PC-9 (cell line): ENCODE results near the gene CCR3. TPM values are rescaled to one million over a fixed set of nuclear protein-coding genes. Genes with fewer than 3 reads are reported as not detected.

Source experiments
- BruUV-seq: library from RNA; stranded (reverse); fragments of 400-500 nt; replicated peaks from 2 replicates; lab custom pipeline; 2021; lab: Mats Ljungman, UMichigan
- CTCF ChIA-PET: fragments of 300-600 bp; sonication (Branson Sonifier 250); formaldehyde crosslinking; loops from one replicate; lab custom pipeline; 2022; ENCODE audit warnings: antibody characterized with exemption; lab: Charles Lee
- POLR2A ChIA-PET: fragments of 300-600 bp; sonication (Branson Sonifier 250); formaldehyde crosslinking; loops from one replicate; lab custom pipeline; 2022; ENCODE audit warnings: antibody characterized with exemption; ENCODE audit not compliant: unreplicated experiment; lab: Charles Lee
- DNase-seq, 2 experiments: peaks; one replicate each; pipeline versions ENCODE4 v3.0.0 to v3.0.0-alpha.2; 2015 to 2022; ENCODE audit warnings: mixed read lengths in 1 of 2
- H2AFZ ChIP-seq: fragments of 200-600 bp; sonication (generic); 2 replicates; pipeline ENCODE4 v1.8.1; 2017; ENCODE audit warnings: antibody characterized with exemption
- H3F3A ChIP-seq: fragments of 200-600 bp; sonication (generic); 2 replicates; pipeline ENCODE4 v1.8.1; 2017; ENCODE audit warnings: antibody characterized with exemption, mild to moderate bottlenecking, low read depth; ENCODE audit not compliant: insufficient read depth
- H3K27ac ChIP-seq: fragments of 200-600 bp; sonication (generic); 2 replicates; pipeline ENCODE4 v1.6.1; 2016; ENCODE audit warnings: mixed run types
- H3K27me3 ChIP-seq: fragments of 200-600 bp; sonication (generic); 2 replicates; pipeline ENCODE4 v1.6.1; 2016; ENCODE audit warnings: low read depth, mixed run types; ENCODE audit not compliant: insufficient read depth
- H3K36me3 ChIP-seq: fragments of 200-600 bp; sonication (generic); 2 replicates; pipeline ENCODE4 v1.6.1; 2016; ENCODE audit warnings: low read depth, mixed run types
- H3K4me1 ChIP-seq: fragments of 200-600 bp; sonication (generic); replicated peaks from 2 replicates; pipeline ENCODE4 v1.6.1; 2016; ENCODE audit warnings: mixed run types; ENCODE audit not compliant: insufficient read depth
- H3K4me2 ChIP-seq: fragments of 200-600 bp; sonication (generic); 2 replicates; pipeline ENCODE4 v1.6.1; 2017; ENCODE audit warnings: mixed run types
- H3K4me3 ChIP-seq: fragments of 200-600 bp; sonication (generic); 2 replicates; pipeline ENCODE4 v1.6.1; 2016; ENCODE audit warnings: mixed run types
- H3K79me2 ChIP-seq: fragments of 200-600 bp; sonication (generic); 2 replicates; pipeline ENCODE4 v1.6.1; 2017; ENCODE audit warnings: low read depth, mixed run types
- H3K9me2 ChIP-seq: fragments of 200-600 bp; sonication (generic); 2 replicates; pipeline ENCODE4 v1.8.1; 2017; ENCODE audit warnings: mild to moderate bottlenecking; ENCODE audit not compliant: insufficient read depth
- H3K9me3 ChIP-seq: fragments of 200-600 bp; sonication (generic); 2 replicates; pipeline ENCODE4 v1.8.1; 2016; ENCODE audit warnings: low read depth; ENCODE audit not compliant: insufficient read depth
- H4K20me1 ChIP-seq: fragments of 200-600 bp; sonication (generic); 2 replicates; pipeline ENCODE4 v1.8.1; 2017; ENCODE audit not compliant: insufficient read depth
- EZH2 ChIP-seq: fragments of 200-600 bp; sonication (generic); IDR thresholded peaks from 2 replicates; pipeline ENCODE4 v1.8.0; 2017; ENCODE audit warnings: antibody characterized with exemption, low read depth
- intact Hi-C: fragments of 100-400 bp; cut with micrococcal nuclease; formaldehyde crosslinking; loops from one replicate; pipeline ENCODE4 v1.10.0; 2022; ENCODE audit not compliant: unreplicated experiment
- total RNA-seq: library from RNA; stranded (reverse); gene quantifications from 2 replicates; pipeline ENCODE4 v1.2.3, GENCODE V29; 2021
- TF ChIP-seq, protein P1 (sequence below): fragments of 200-600 bp; sonication (generic); conservative IDR thresholded peaks from 2 replicates; pipeline ENCODE4 v1.6.1; 2017; ENCODE audit warnings: mixed run types, antibody characterized with exemption, mild to moderate bottlenecking, moderate library complexity

CCR3 gene
- total RNA-seq, 1 experiment from 2014 or later: 3.1 TPM

DNA sequence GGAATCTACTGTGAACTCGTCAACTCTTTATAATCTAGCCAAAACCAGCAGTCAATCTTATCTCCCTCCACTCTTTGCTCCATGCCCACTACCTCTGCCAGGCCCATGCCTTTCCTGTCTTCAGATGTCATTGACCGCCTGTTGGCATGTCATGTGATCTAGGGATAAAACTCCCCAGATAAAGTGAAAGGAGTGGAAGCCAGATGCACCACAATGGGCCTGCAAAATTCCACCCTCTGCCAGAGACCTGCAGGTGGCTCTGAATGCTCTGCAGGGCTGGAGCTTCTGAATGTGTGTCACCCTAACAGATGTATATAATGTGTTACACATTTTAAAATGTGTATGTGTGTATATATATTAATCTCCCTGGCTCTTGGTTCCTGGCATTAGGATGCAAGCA is 2.3 kb upstream of the CCR3 start:
- Histone ChIP-seq H4K20me1 (no peaks in the 10 kb centered on the region), H2AFZ (no peak overlapping the region), H3K4me1 (peaks cover 22% of the 10 kb centered on the region), H3K79me2 (no peaks in the 10 kb centered on the region), H3K27ac (peak overlapping the region; percentile 44; the same call in 1 of the 2 replicates), H3K27me3 (no peaks in the 10 kb centered on the region), H3K4me2 (0 out of 2 replicates have a peak overlapping the region, but pooled peaks have one; percentile 12), H3F3A (peaks cover 9% of the 10 kb centered on the region; the same call in 1 of the 2 replicates), H3K36me3 (no peaks in the 10 kb centered on the region), H3K9me3 (no peaks in the 10 kb centered on the region), H3K4me3 (no peak overlapping the region), H3K9me2 (no peaks in the 10 kb centered on the region)
- TF ChIP-seq, protein P1, sequence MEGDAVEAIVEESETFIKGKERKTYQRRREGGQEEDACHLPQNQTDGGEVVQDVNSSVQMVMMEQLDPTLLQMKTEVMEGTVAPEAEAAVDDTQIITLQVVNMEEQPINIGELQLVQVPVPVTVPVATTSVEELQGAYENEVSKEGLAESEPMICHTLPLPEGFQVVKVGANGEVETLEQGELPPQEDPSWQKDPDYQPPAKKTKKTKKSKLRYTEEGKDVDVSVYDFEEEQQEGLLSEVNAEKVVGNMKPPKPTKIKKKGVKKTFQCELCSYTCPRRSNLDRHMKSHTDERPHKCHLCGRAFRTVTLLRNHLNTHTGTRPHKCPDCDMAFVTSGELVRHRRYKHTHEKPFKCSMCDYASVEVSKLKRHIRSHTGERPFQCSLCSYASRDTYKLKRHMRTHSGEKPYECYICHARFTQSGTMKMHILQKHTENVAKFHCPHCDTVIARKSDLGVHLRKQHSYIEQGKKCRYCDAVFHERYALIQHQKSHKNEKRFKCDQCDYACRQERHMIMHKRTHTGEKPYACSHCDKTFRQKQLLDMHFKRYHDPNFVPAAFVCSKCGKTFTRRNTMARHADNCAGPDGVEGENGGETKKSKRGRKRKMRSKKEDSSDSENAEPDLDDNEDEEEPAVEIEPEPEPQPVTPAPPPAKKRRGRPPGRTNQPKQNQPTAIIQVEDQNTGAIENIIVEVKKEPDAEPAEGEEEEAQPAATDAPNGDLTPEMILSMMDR: no peak
- TF ChIP-seq EZH2: no peak
- no peak for DNase-seq
- POLR2A ChIA-PET: interaction anchor here (0.5 kb wide), 1 partner anchor 830 kb away, joined by 17 read pairs; no protein-coding TSS in a partner anchor
- CTCF ChIA-PET: no interaction called here
- BruUV-seq: no TSS peak
- intact Hi-C loops: no loop called here

DNA sequence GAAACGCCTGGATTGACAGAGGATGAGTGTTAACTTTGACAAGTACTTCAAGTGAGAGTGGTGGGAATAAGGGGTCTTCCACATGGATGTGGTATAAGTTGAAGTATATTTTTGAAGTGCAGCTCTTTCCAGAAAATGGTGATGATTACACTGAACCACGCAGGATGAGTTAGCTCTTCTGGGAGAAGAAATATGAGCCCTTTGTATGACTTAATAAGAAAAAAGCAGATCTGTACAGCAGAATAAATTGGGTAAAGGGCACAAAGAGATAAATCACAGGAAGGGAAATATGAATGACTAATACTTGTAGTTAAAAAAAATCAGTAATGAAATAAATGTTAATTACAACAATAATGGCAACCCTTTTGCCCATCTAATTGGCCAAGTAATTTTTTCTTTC is 1.3 kb downstream of the CCR3 start:
- CTCF ChIA-PET: no interaction called here
- intact Hi-C loops: no loop called here

DNA sequence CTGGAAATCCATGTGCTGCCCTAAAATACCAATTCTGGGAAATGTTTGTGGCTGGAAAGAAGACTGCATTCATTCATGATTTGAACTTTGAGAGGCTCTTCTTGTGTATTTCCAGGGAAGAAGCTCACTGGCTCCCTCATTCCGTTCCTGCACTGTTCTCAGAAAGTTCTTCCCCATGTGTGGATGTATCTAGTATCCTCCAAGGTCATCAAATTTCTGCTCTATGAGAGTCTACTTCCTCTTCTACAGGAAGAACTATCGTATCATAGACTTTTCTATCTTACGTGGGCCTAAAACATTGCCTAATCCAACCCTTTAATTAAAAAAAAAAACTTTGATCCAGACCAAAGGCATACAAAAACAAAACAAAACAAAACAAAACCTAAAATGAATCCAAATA is 2.9 kb downstream of the CCR3 start:
- ChIA-PET CTCF (no interaction called here), POLR2A (no interaction called here)
- H3K4me2 ChIP-seq: no peak overlapping the region
- peaks cover 11% of the 10 kb centered on the region; the same call in 1 of the 2 replicates for H3K4me1 ChIP-seq
- TF ChIP-seq EZH2: no peak
- TF ChIP-seq, protein P1: no peak
- H4K20me1 ChIP-seq: no peaks in the 10 kb centered on the region
- H3K79me2 ChIP-seq: no peaks in the 10 kb centered on the region
- H2AFZ ChIP-seq: no peak overlapping the region
- H3K4me3 ChIP-seq: no peak overlapping the region
- DNase-seq: no peak
- peaks cover 3% of the 10 kb centered on the region; the same call in 1 of the 2 replicates for H3F3A ChIP-seq
- H3K9me2 ChIP-seq: no peaks in the 10 kb centered on the region
- no peak overlapping the region for H3K27ac ChIP-seq
- intact Hi-C loops: no loop called here
- no TSS peak for BruUV-seq
- H3K9me3 ChIP-seq: no peaks in the 10 kb centered on the region
- no peaks in the 10 kb centered on the region for H3K27me3 ChIP-seq
- no peaks in the 10 kb centered on the region for H3K36me3 ChIP-seq

More for the DNA sequence above, 1.3 kb downstream of the CCR3 start:
- TF ChIP-seq, protein P1: no peak
- no peaks in the 10 kb centered on the region for H3K36me3 ChIP-seq
- peaks cover 22% of the 10 kb centered on the region for H3K4me1 ChIP-seq
- H3K27me3 ChIP-seq: no peaks in the 10 kb centered on the region
- no peaks in the 10 kb centered on the region for H3K79me2 ChIP-seq
- BruUV-seq: no TSS peak
- H2AFZ ChIP-seq: no peak overlapping the region
- no peaks in the 10 kb centered on the region for H3K9me3 ChIP-seq
- DNase-seq: no peak
- no peak overlapping the region for H3K4me3 ChIP-seq
- peak overlapping the region; percentile 37 for H3K4me2 ChIP-seq
- H3K27ac ChIP-seq: peak overlapping the region; percentile 31; the same call in 1 of the 2 replicates
- H4K20me1 ChIP-seq: no peaks in the 10 kb centered on the region
- no peaks in the 10 kb centered on the region for H3K9me2 ChIP-seq
- POLR2A ChIA-PET: no interaction called here
- peaks cover 9% of the 10 kb centered on the region; the same call in 1 of the 2 replicates for H3F3A ChIP-seq
